ENCODE measurements around the gene AAMP.

The AAMP gene

DNA sequence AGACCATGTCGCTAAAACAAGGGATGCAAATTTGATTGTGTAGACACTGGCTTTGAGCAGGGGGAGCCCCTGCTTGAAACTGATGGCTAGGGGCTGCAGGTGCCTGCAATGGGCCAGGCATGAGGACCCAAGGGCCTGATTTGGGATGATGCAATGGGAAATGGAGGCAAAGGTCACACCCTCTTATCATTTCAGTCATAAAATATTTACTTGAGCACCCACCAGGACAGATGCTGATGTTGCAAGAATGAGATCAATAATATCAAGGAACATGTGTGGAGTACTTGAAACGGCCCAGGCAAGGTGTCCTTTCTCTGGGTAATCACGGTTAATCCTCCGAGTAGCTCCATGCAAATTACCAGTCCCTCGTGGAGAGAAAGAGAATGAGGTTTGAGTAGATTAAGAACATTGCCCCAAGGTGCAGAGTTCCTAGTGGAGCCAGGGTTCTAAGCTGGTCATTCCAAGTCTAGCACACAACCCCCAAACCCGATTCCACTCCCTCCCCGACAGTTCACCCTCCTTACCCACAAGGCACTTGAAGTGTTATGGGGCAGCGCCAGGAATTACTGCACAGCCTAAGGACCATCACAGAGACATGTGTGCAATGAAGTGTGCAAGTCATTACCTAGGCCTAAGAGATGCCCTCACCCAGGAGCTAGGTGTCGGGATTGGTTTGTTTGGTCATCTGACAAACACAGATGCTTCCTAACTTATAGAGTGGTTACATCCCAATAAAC lies 36.4 kb upstream of the AAMP start:
- H3K27me3 ChIP-seq (ENCODE audit: control insufficient read depth, insufficient read depth, low read length) = no peaks in the 10 kb centered on the region
- no peaks in the 10 kb centered on the region for H3K9me3 ChIP-seq (ENCODE audit: control insufficient read depth, low read depth, low read length)
- no peaks in the 10 kb centered on the region for H3K36me3 ChIP-seq (ENCODE audit: control insufficient read depth, low read depth, low read length)
- H3K4me3 ChIP-seq (ENCODE audit: low read length) = no peak overlapping the region
- H3K27ac ChIP-seq (ENCODE audit: low read length) = no peak overlapping the region
- H3K4me1 ChIP-seq (ENCODE audit: control insufficient read depth, low read depth, low read length) = no peaks in the 10 kb centered on the region
- H3K9ac ChIP-seq (ENCODE audit: low read length) = no peak overlapping the region

GRCh38 chr2:218305383-218305782 lies 35.4 kb upstream of the AAMP start:
- H3K4me1 ChIP-seq (ENCODE audit: control insufficient read depth, low read depth, low read length) = no peaks in the 10 kb centered on the region
- H3K27me3 ChIP-seq (ENCODE audit: control insufficient read depth, insufficient read depth, low read length) = no peaks in the 10 kb centered on the region
- no peaks in the 10 kb centered on the region for H3K36me3 ChIP-seq (ENCODE audit: control insufficient read depth, low read depth, low read length)
- no peaks in the 10 kb centered on the region for H3K9me3 ChIP-seq (ENCODE audit: control insufficient read depth, low read depth, low read length)
- no peak overlapping the region for H3K9ac ChIP-seq (ENCODE audit: low read length)
- no peak overlapping the region for H3K4me3 ChIP-seq (ENCODE audit: low read length)
- no peak overlapping the region for H3K27ac ChIP-seq (ENCODE audit: low read length)

DNA sequence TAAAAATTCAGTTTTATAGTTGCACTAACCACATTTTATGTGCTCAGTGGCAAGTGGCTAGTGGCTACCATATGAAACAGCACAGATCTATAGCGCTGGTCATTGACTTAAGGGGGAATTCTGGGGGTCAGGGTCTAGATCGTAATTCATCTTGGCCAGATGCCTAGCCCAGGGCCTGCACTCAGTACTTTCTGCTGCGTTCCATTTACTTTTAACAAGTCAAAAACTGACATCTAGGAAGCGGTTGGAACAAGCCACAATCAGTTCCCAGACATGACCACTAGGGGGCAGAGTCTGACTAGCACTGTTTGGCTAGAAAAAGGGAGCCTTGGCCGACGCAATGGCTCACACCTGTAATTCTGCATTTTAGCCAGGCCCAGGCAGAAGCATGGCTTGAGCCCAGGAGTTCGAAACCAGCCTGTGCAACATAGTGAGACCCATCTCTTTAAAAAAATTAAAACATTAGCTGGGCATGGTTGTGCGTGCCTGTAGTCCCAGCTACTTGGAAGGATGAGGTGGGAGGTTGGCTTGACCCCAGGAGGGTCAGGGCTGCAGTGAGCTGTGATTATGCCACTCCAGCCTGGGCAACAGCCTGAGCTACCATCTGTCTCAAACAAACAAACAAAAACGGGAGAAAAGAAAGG lies 31.4 kb upstream of the AAMP start:
- Histone ChIP-seq H3K27me3 (ENCODE audit: control insufficient read depth, insufficient read depth, low read length) (no peaks in the 10 kb centered on the region), H3K9ac (ENCODE audit: low read length) (no peak overlapping the region), H3K4me1 (ENCODE audit: control insufficient read depth, low read depth, low read length) (no peaks in the 10 kb centered on the region), H3K36me3 (ENCODE audit: control insufficient read depth, low read depth, low read length) (no peaks in the 10 kb centered on the region), H3K4me3 (ENCODE audit: low read length) (no peak overlapping the region), H3K27ac (ENCODE audit: low read length) (no peak overlapping the region), H3K9me3 (ENCODE audit: control insufficient read depth, low read depth, low read length) (no peaks in the 10 kb centered on the region)

DNA sequence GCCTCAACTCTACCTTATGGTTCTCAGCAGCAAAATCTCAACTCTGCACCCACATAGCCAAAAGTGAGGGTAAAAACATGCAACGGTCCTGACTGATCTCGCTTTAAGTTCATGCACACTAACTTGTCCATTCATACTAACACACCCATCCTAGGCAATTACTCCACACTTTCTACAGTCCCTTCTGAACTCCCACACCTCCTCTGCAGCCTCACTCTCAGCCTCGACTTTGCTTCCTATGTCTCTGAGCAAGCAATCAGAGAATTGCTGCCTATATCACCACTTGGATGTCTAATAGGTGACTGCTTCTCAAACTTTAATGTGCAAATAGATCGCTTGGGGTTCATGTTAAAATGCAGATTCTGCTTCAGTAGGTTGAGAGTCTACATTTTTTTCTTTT lies 30.2 kb upstream of the AAMP start:
- H3K4me3 ChIP-seq (ENCODE audit: low read length) = no peak overlapping the region
- H3K9ac ChIP-seq (ENCODE audit: low read length) = no peak overlapping the region
- H3K36me3 ChIP-seq (ENCODE audit: control insufficient read depth, low read depth, low read length) = no peaks in the 10 kb centered on the region
- no peaks in the 10 kb centered on the region for H3K27me3 ChIP-seq (ENCODE audit: control insufficient read depth, insufficient read depth, low read length)
- no peaks in the 10 kb centered on the region for H3K9me3 ChIP-seq (ENCODE audit: control insufficient read depth, low read depth, low read length)
- peaks cover 1% of the 10 kb centered on the region for H3K4me1 ChIP-seq (ENCODE audit: control insufficient read depth, low read depth, low read length)
- no peak overlapping the region for H3K27ac ChIP-seq (ENCODE audit: low read length)

- no peak overlapping the region for H3K27ac ChIP-seq (ENCODE audit: low read length)
- no peaks in the 10 kb centered on the region for H3K9me3 ChIP-seq (ENCODE audit: control insufficient read depth, low read depth, low read length)
- H3K36me3 ChIP-seq (ENCODE audit: control insufficient read depth, low read depth, low read length) = no peaks in the 10 kb centered on the region
- peaks cover 3% of the 10 kb centered on the region for H3K4me1 ChIP-seq (ENCODE audit: control insufficient read depth, low read depth, low read length)
- H3K4me3 ChIP-seq (ENCODE audit: low read length) = no peak overlapping the region
- no peak overlapping the region for H3K9ac ChIP-seq (ENCODE audit: low read length)
- no peaks in the 10 kb centered on the region for H3K27me3 ChIP-seq (ENCODE audit: control insufficient read depth, insufficient read depth, low read length)
These were observed 28.5 kb upstream of the AAMP start for GRCh38 chr2:218298314-218298875.

- Histone ChIP-seq H3K9me3 (ENCODE audit: control insufficient read depth, low read depth, low read length) (no peaks in the 10 kb centered on the region), H3K36me3 (ENCODE audit: control insufficient read depth, low read depth, low read length) (no peaks in the 10 kb centered on the region), H3K27ac (ENCODE audit: low read length) (no peak overlapping the region), H3K9ac (ENCODE audit: low read length) (no peak overlapping the region), H3K27me3 (ENCODE audit: control insufficient read depth, insufficient read depth, low read length) (peaks cover 7% of the 10 kb centered on the region), H3K4me1 (ENCODE audit: control insufficient read depth, low read depth, low read length) (peaks cover 12% of the 10 kb centered on the region), H3K4me3 (ENCODE audit: low read length) (no peak overlapping the region)
These were observed 26.9 kb upstream of the AAMP start for GRCh38 chr2:218296847-218297246.

DNA sequence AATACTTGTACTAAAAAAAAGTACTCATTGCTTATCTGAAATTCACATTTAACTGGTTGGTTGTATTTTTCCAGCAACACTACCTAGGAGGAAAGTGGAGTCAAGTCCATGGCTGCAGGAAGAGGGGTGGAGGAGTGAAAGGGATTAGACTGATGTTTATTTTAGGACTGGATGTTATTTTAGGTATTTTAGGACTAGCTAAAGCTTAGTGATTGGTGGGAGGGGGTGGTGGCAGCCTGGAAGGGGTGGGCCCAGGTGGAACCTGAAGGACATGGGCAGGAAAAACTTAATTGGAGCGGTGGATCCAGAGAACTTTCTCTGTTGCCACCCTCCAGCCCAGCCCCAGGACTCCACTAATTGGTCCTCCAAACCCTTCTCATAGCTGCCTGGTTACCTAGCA lies 26.3 kb upstream of the AAMP start:
- Histone ChIP-seq H3K36me3 (ENCODE audit: control insufficient read depth, low read depth, low read length) (no peaks in the 10 kb centered on the region), H3K27me3 (ENCODE audit: control insufficient read depth, insufficient read depth, low read length) (peaks cover 7% of the 10 kb centered on the region), H3K9ac (ENCODE audit: low read length) (no peak overlapping the region), H3K9me3 (ENCODE audit: control insufficient read depth, low read depth, low read length) (no peaks in the 10 kb centered on the region), H3K4me3 (ENCODE audit: low read length) (no peak overlapping the region), H3K4me1 (ENCODE audit: control insufficient read depth, low read depth, low read length) (peaks cover 15% of the 10 kb centered on the region), H3K27ac (ENCODE audit: low read length) (no peak overlapping the region)

- H3K27ac ChIP-seq (ENCODE audit: low read length) = no peak overlapping the region
- no peak overlapping the region for H3K9ac ChIP-seq (ENCODE audit: low read length)
- peaks cover 15% of the 10 kb centered on the region for H3K4me1 ChIP-seq (ENCODE audit: control insufficient read depth, low read depth, low read length)
- no peaks in the 10 kb centered on the region for H3K36me3 ChIP-seq (ENCODE audit: control insufficient read depth, low read depth, low read length)
- no peak overlapping the region for H3K4me3 ChIP-seq (ENCODE audit: low read length)
- peaks cover 7% of the 10 kb centered on the region for H3K27me3 ChIP-seq (ENCODE audit: control insufficient read depth, insufficient read depth, low read length)
- H3K9me3 ChIP-seq (ENCODE audit: control insufficient read depth, low read depth, low read length) = no peaks in the 10 kb centered on the region
These were observed 25.1 kb upstream of the AAMP start for GRCh38 chr2:218295029-218295428.

DNA sequence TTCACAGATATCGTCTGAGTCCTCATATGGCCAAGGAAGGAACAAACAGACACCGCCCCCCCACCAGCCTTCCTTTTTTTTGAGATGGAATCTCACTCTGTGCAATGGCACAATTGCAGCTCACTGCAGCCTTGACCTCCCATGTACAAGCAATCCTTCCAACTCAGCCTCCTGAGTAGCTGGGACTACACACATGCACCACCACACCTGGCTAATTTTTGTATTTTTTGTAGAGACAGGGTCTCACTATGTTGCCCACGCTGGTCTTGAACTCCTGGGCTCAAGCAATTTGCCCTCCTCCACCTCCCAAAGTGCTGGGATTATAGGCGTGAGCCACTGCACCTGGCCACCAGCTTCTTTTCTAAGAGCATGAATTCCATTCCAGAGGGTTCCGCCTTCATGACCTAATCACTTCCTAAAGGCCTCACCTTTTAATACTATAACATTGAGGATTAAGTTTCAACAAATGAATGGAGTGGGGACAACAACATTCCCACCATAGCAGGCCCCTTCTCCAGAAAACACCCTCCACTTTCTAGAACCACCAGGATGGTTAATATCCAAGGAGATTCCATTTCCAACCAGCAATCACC lies 24.6 kb upstream of the AAMP start:
- Histone ChIP-seq H3K9me3 (ENCODE audit: control insufficient read depth, low read depth, low read length) (no peaks in the 10 kb centered on the region), H3K4me3 (ENCODE audit: low read length) (no peak overlapping the region), H3K9ac (ENCODE audit: low read length) (no peak overlapping the region), H3K27ac (ENCODE audit: low read length) (no peak overlapping the region), H3K27me3 (ENCODE audit: control insufficient read depth, insufficient read depth, low read length) (peaks cover 7% of the 10 kb centered on the region), H3K4me1 (ENCODE audit: control insufficient read depth, low read depth, low read length) (peaks cover 15% of the 10 kb centered on the region), H3K36me3 (ENCODE audit: control insufficient read depth, low read depth, low read length) (no peaks in the 10 kb centered on the region)

GRCh38 chr2:218293715-218294429 lies 23.9 kb upstream of the AAMP start:
- H3K4me1 ChIP-seq (ENCODE audit: control insufficient read depth, low read depth, low read length) = peaks cover 15% of the 10 kb centered on the region

More at GRCh38 chr2:218293715-218294429, 23.9 kb upstream of the AAMP start:
- H3K27me3 ChIP-seq (ENCODE audit: control insufficient read depth, insufficient read depth, low read length) = peaks cover 7% of the 10 kb centered on the region
- no peaks in the 10 kb centered on the region for H3K36me3 ChIP-seq (ENCODE audit: control insufficient read depth, low read depth, low read length)
- H3K4me3 ChIP-seq (ENCODE audit: low read length) = no peak overlapping the region
- H3K27ac ChIP-seq (ENCODE audit: low read length) = no peak overlapping the region
- no peak overlapping the region for H3K9ac ChIP-seq (ENCODE audit: low read length)
- H3K9me3 ChIP-seq (ENCODE audit: control insufficient read depth, low read depth, low read length) = no peaks in the 10 kb centered on the region

Data from iPS-18a (cell line).